Measurements from ENCODE around the gene RAP1GAP. TPM values are rescaled to one million over a fixed set of nuclear protein-coding genes. Genes with fewer than 3 reads are reported as not detected.

Gene RAP1GAP
- total and polyA plus RNA-seq, 8 donors = 21.1 to 117 (median 59.2) TPM

GRCh38 chr1:21598417-21598816, 70.7 kb downstream of the RAP1GAP start:
- Histone ChIP-seq H3K27me3 (peaks cover 0 to 24% (median 0%) of the 10 kb centered on the region in 3 donors), H3K27ac (no peak overlapping the region), H3K4me1 (no peaks in the 10 kb centered on the region), H3K36me3 (peaks cover 3 to 56% (median 31%) of the 10 kb centered on the region in 4 donors), H3K4me3 (no peak overlapping the region), H3K9me3 (no peaks in the 10 kb centered on the region)
- no peak for TF ChIP-seq POLR2A (IDR thresholded peaks at IDR 0.05)
- TF ChIP-seq POLR2AphosphoS5 (IDR thresholded peaks at IDR 0.05) = no peak
- no peak for TF ChIP-seq CTCF (IDR thresholded peaks at IDR 0.05)
- TF ChIP-seq EP300 (IDR thresholded peaks at IDR 0.05) = no peak
- no peak for DNase-seq
- whole genome bisulfite sequencing, 5 donors = 76 to 92% (median 87%) methylated on average over 4 to 7 of the region's 7 CpGs
- intact Hi-C loops (cut with DNase I; ENCODE audit: low total_unique reads) = no loop called here

GRCh38 chr1:21597753-21598152, 71.4 kb downstream of the RAP1GAP start:
- DNase-seq = no peak
- TF ChIP-seq EP300 (IDR thresholded peaks at IDR 0.05) = no peak
- no peak for TF ChIP-seq POLR2AphosphoS5 (IDR thresholded peaks at IDR 0.05)
- TF ChIP-seq CTCF (IDR thresholded peaks at IDR 0.05) = no peak
- no peak for TF ChIP-seq POLR2A (IDR thresholded peaks at IDR 0.05)
- intact Hi-C loops (cut with DNase I; ENCODE audit: low total_unique reads) = no loop called here
- no peaks in the 10 kb centered on the region for H3K4me1 ChIP-seq
- peaks cover 0 to 31% (median 0%) of the 10 kb centered on the region in 3 donors for H3K27me3 ChIP-seq
- no peak overlapping the region for H3K27ac ChIP-seq
- 73 to 82% (median 82%) methylated on average over 11 to 19 of the region's 19 CpGs for WGBS, 5 donors
- no peak overlapping the region for H3K4me3 ChIP-seq
- peaks cover 3 to 51% (median 25%) of the 10 kb centered on the region in 4 donors for H3K36me3 ChIP-seq
- H3K9me3 ChIP-seq = no peaks in the 10 kb centered on the region

- TF ChIP-seq POLR2AphosphoS5 (IDR thresholded peaks at IDR 0.05) (no peak), POLR2A (IDR thresholded peaks at IDR 0.05) (no peak), CTCF (IDR thresholded peaks at IDR 0.05) (no peak)
- Histone ChIP-seq H3K4me3 (no peak overlapping the region), H3K9me3 (no peaks in the 10 kb centered on the region), H3K36me3 (peaks cover 3 to 44% (median 19%) of the 10 kb centered on the region in 4 donors), H3K27ac (no peak overlapping the region), H3K4me1 (no peaks in the 10 kb centered on the region), H3K27me3 (peaks cover 0 to 39% (median 0%) of the 10 kb centered on the region in 3 donors)
- WGBS, 5 donors = 68 to 89% (median 81%) methylated on average over 2 of the region's 2 CpGs
- intact Hi-C loops (cut with DNase I; ENCODE audit: low total_unique reads) = no loop called here
- no peak for DNase-seq
Measured at GRCh38 chr1:21596628-21597027, 72.5 kb downstream of the RAP1GAP start.

- intact Hi-C loops (cut with DNase I; ENCODE audit: low total_unique reads) = no loop called here
- Histone ChIP-seq H3K27ac (no peak overlapping the region), H3K9me3 (no peaks in the 10 kb centered on the region), H3K4me3 (no peak overlapping the region), H3K36me3 (peaks cover 3 to 41% (median 19%) of the 10 kb centered on the region in 4 donors), H3K4me1 (peaks cover 0 to 2% (median under 1%) of the 10 kb centered on the region in 4 donors), H3K27me3 (peaks cover 0 to 43% (median 0%) of the 10 kb centered on the region in 3 donors)
- TF ChIP-seq POLR2A (IDR thresholded peaks at IDR 0.05) = no peak
- no peak for TF ChIP-seq EP300 (IDR thresholded peaks at IDR 0.05)
- TF ChIP-seq POLR2AphosphoS5 (IDR thresholded peaks at IDR 0.05) = no peak
- no peak for TF ChIP-seq CTCF (IDR thresholded peaks at IDR 0.05)
- 81 to 87% (median 84%) methylated on average over 11 of the region's 11 CpGs for WGBS, 5 donors
- no peak for DNase-seq
Measured at GRCh38 chr1:21596174-21596573, 73.0 kb downstream of the RAP1GAP start.

Measured in stomach (tissue), 9 donors.